ENCODE results near the gene IFT74. TPM values are rescaled to one million over a fixed set of nuclear protein-coding genes. Genes with fewer than 3 reads are reported as not detected.

IFT74 gene
- total RNA-seq, 1 donor from 2014 or later = 17.0 TPM

GRCh38 chr9:27112235-27112634, 156.0 kb downstream of the IFT74 start:
- Mint-ChIP-seq H3K9me3 (ENCODE audit: unreplicated experiment) (no peaks in the 10 kb centered on the region), H3K27ac (ENCODE audit: unreplicated experiment) (no peak overlapping the region), H3K36me3 (ENCODE audit: unreplicated experiment) (no peaks in the 10 kb centered on the region), H3K27me3 (ENCODE audit: unreplicated experiment) (no peaks in the 10 kb centered on the region), H3K4me1 (ENCODE audit: unreplicated experiment) (peaks cover 17% of the 10 kb centered on the region), H3K4me3 (ENCODE audit: unreplicated experiment) (no peak overlapping the region)
- TF ChIP-seq CTCF (IDR thresholded peaks at IDR 0.05) = no peak
- no peak for DNase-seq (ENCODE audit: extremely low spot score, unreplicated experiment)

Other genes starting within 250 kb of the IFT74 start
- gene CAAP1, start 63.6 kb upstream of the IFT74 start, total RNA-seq = 17.8 and 18.2 TPM in 2 replicates
- gene PLAA, start 9.2 kb upstream of the IFT74 start, total RNA-seq = 32.2 and 33.1 TPM in 2 replicates
- gene LRRC19, start 49.3 kb downstream of the IFT74 start, total RNA-seq = not detected in 2 replicates
- 1.3 and 1.6 TPM in 2 replicates for gene TEK, start 152.8 kb downstream of the IFT74 start, total RNA-seq